ENCODE data around the gene NECAB3. TPM values are rescaled to one million over a fixed set of nuclear protein-coding genes. Genes with fewer than 3 reads are reported as not detected.
A peak's percentile ranks its signal among the peaks of the same experiment; 100 is the strongest.
"Not testable (repeated sequence)": the region's sequence is repeated elsewhere in the genome, so short reads cannot be mapped to it uniquely, and the experiment has no call there.

The NECAB3 gene
- total and polyA plus RNA-seq, 2 of the 13 experiments (the other 11 are each of a cell fraction or from before 2014, with no cell fraction given): 61.5 to 65.5 TPM

- no peak overlapping the region for H3K4me3 ChIP-seq (replicated peaks in 1 of 3; ENCODE audit: insufficient read depth in 1 of 3, low read depth in 2 of 3, low read length in 3 of 3)
- no peak overlapping the region for H3K9ac ChIP-seq (ENCODE audit: insufficient read depth, low read depth, low read length)
- POLR2A ChIA-PET: no interaction called here
- H3K9me3 ChIP-seq (ENCODE audit: low read length): no peaks in the 10 kb centered on the region
- no peaks in the 10 kb centered on the region for H3K79me2 ChIP-seq (ENCODE audit: insufficient read depth, low read length)
- H3K4me2 ChIP-seq (ENCODE audit: low read depth, low read length): no peak overlapping the region
- CTCF ChIA-PET (ENCODE audit: low intra/inter-chr PET ratio, low total read pairs): no interaction called here
- no peak overlapping the region for H3K27ac ChIP-seq (ENCODE audit: extremely low read length, insufficient read depth, low read length)
- no peak for TF ChIP-seq CBFB (CRISPR knock-in tag; IDR thresholded peaks at IDR 0.05)
- intact Hi-C loops (cut with micrococcal nuclease; ENCODE audit: unreplicated experiment): no loop called here
- peaks cover 20 to 56% of the 10 kb centered on the region in 2 experiments for H3K36me3 ChIP-seq (replicated peaks in 1 of 2; ENCODE audit: control insufficient read depth in 1 of 2, insufficient read depth in 2 of 2, low read length in 2 of 2)
- ATAC-seq (no peak), DNase-seq (ENCODE audit: low spot score) (no peak), FAIRE-seq (no peak)
- no TSS peak for BruUV-seq (replicated peaks)
- 97% methylated on average over 3 of the region's 3 CpGs for WGBS (ENCODE audit: low lambda C conversion rate)
- in situ Hi-C loops (cut with HindIII; ENCODE audit: extremely low pct_ligation_motif_present, low pct_unique_long_range_greater_than_20kb): no loop called here
- no peaks in the 10 kb centered on the region for H3K27me3 ChIP-seq (ENCODE audit: control insufficient read depth in 1 of 2, insufficient read depth in 2 of 2, low read length in 2 of 2)
- H4K20me1 ChIP-seq (ENCODE audit: insufficient read depth, low read length): no peaks in the 10 kb centered on the region
- no peak overlapping the region for H2AFZ ChIP-seq (ENCODE audit: low read length)
- peaks cover 11% of the 10 kb centered on the region; the same call in 1 of the 2 replicates for H3K4me1 ChIP-seq (ENCODE audit: insufficient read depth, low read length)
Observed at GRCh38 chr20:33635341-33635740, 38.9 kb downstream of the NECAB3 start.

- H3K27me3 ChIP-seq (ENCODE audit: control insufficient read depth in 1 of 2, insufficient read depth in 2 of 2, low read length in 2 of 2); H3K27ac ChIP-seq (ENCODE audit: extremely low read length, insufficient read depth, low read length); DNase-seq (ENCODE audit: low spot score); POLR2A ChIA-PET; H3K79me2 ChIP-seq (ENCODE audit: insufficient read depth, low read length); H3K9ac ChIP-seq (ENCODE audit: insufficient read depth, low read depth, low read length); H3K9me3 ChIP-seq (ENCODE audit: low read length); H3K4me1 ChIP-seq (ENCODE audit: insufficient read depth, low read length); H3K4me3 ChIP-seq (replicated peaks in 1 of 3; ENCODE audit: insufficient read depth in 1 of 3, low read depth in 2 of 3, low read length in 3 of 3); CTCF ChIA-PET (ENCODE audit: low intra/inter-chr PET ratio, low total read pairs); BruUV-seq (replicated peaks); in situ Hi-C loops (cut with HindIII; ENCODE audit: extremely low pct_ligation_motif_present, low pct_unique_long_range_greater_than_20kb); ATAC-seq; H2AFZ ChIP-seq (ENCODE audit: low read length); FAIRE-seq; H3K4me2 ChIP-seq (ENCODE audit: low read depth, low read length); intact Hi-C loops (cut with micrococcal nuclease; ENCODE audit: unreplicated experiment); H4K20me1 ChIP-seq (ENCODE audit: insufficient read depth, low read length): not testable (repeated sequence)
- 80% methylated on average over 4 of the region's 4 CpGs for WGBS (ENCODE audit: low lambda C conversion rate)
- peak; percentile 60; the same call in 1 of the 2 replicates for TF ChIP-seq ZNF121 (CRISPR knock-in tag; IDR thresholded peaks at IDR 0.05)
- H3K36me3 ChIP-seq (replicated peaks in 1 of 2; ENCODE audit: control insufficient read depth in 1 of 2, insufficient read depth in 2 of 2, low read length in 2 of 2): peaks cover 22 to 62% of the 10 kb centered on the region in 2 experiments
Observed at GRCh38 chr20:33631910-33632309, 42.3 kb downstream of the NECAB3 start.

GRCh38 chr20:33630507-33630906 lies 43.7 kb downstream of the NECAB3 start:
- H3K4me2 ChIP-seq (ENCODE audit: low read depth, low read length): no peak overlapping the region
- intact Hi-C loops (cut with micrococcal nuclease; ENCODE audit: unreplicated experiment) (no loop called here), in situ Hi-C loops (cut with HindIII; ENCODE audit: extremely low pct_ligation_motif_present, low pct_unique_long_range_greater_than_20kb) (no loop called here)
- ATAC-seq (no peak), FAIRE-seq (no peak), DNase-seq (ENCODE audit: low spot score) (no peak)
- TF ChIP-seq ZNF10 (CRISPR knock-in tag; IDR thresholded peaks at IDR 0.05; ENCODE audit: borderline replicate concordance, low read depth): no peak
- TF ChIP-seq SRSF9 (IDR thresholded peaks at IDR 0.05; ENCODE audit: borderline replicate concordance, insufficient read depth, low read depth, low read length, poor library complexity, severe bottlenecking): no peak
- TF ChIP-seq ZC3H4 (CRISPR knock-in tag; IDR thresholded peaks at IDR 0.05; ENCODE audit: borderline replicate concordance): no peak
- no peak for TF ChIP-seq ZNF326 (CRISPR knock-in tag; IDR thresholded peaks at IDR 0.05; ENCODE audit: borderline replicate concordance)
- H3K79me2 ChIP-seq (ENCODE audit: insufficient read depth, low read length): no peaks in the 10 kb centered on the region
- H3K27me3 ChIP-seq (ENCODE audit: control insufficient read depth in 1 of 2, insufficient read depth in 2 of 2, low read length in 2 of 2): no peaks in the 10 kb centered on the region
- H3K9me3 ChIP-seq (ENCODE audit: low read length): no peaks in the 10 kb centered on the region
- no TSS peak for BruUV-seq (replicated peaks)
- H3K4me3 ChIP-seq (replicated peaks in 1 of 3; ENCODE audit: insufficient read depth in 1 of 3, low read depth in 2 of 3, low read length in 3 of 3): no peak overlapping the region
- CTCF ChIA-PET (ENCODE audit: low intra/inter-chr PET ratio, low total read pairs): no interaction called here
- WGBS (ENCODE audit: low lambda C conversion rate): 97% methylated on average over 4 of the region's 4 CpGs
- POLR2A ChIA-PET: no interaction called here
- peaks cover 21 to 65% of the 10 kb centered on the region in 2 experiments for H3K36me3 ChIP-seq (replicated peaks in 1 of 2; ENCODE audit: control insufficient read depth in 1 of 2, insufficient read depth in 2 of 2, low read length in 2 of 2)
- no peaks in the 10 kb centered on the region for H3K4me1 ChIP-seq (ENCODE audit: insufficient read depth, low read length)
- H4K20me1 ChIP-seq (ENCODE audit: insufficient read depth, low read length): no peaks in the 10 kb centered on the region
- H2AFZ ChIP-seq (ENCODE audit: low read length): no peak overlapping the region
- no peak overlapping the region for H3K9ac ChIP-seq (ENCODE audit: insufficient read depth, low read depth, low read length)
- H3K27ac ChIP-seq (ENCODE audit: extremely low read length, insufficient read depth, low read length): no peak overlapping the region
